Mononuclear cell (primary cell): ENCODE data around the gene MRTFA. TPM values are rescaled to one million over a fixed set of nuclear protein-coding genes. Genes with fewer than 3 reads are reported as not detected.
"Not testable (repeated sequence)": the region's sequence is repeated elsewhere in the genome, so short reads cannot be mapped to it uniquely, and the experiment has no call there.

ENCODE experiments used
- H3K27me3 ChIP-seq: 2 replicates; pipeline ENCODE4 v1.6.0; 2011; ENCODE audit warnings: low read length, control low read depth; ENCODE audit not compliant: insufficient read depth
- H3K4me1 ChIP-seq: 2 replicates; pipeline ENCODE4 v1.5.1; 2011; ENCODE audit warnings: mild to moderate bottlenecking, low read length, control low read depth; ENCODE audit not compliant: insufficient read depth
- H3K4me3 ChIP-seq: 2 replicates; pipeline ENCODE4 v1.5.1; 2011; ENCODE audit warnings: mild to moderate bottlenecking, low read length, moderate library complexity
- H3K9me3 ChIP-seq: 2 replicates; pipeline ENCODE4 v1.5.1; 2011; ENCODE audit warnings: low read depth, mild to moderate bottlenecking, control low read depth, low read length
- total RNA-seq: library from RNA; depleted of rRNA; stranded (reverse); fragments of >200 nt; gene quantifications from one replicate; pipeline ENCODE4 v1.2.3, GENCODE V29; 2012

The MRTFA gene
- 40.6 TPM for total RNA-seq

DNA sequence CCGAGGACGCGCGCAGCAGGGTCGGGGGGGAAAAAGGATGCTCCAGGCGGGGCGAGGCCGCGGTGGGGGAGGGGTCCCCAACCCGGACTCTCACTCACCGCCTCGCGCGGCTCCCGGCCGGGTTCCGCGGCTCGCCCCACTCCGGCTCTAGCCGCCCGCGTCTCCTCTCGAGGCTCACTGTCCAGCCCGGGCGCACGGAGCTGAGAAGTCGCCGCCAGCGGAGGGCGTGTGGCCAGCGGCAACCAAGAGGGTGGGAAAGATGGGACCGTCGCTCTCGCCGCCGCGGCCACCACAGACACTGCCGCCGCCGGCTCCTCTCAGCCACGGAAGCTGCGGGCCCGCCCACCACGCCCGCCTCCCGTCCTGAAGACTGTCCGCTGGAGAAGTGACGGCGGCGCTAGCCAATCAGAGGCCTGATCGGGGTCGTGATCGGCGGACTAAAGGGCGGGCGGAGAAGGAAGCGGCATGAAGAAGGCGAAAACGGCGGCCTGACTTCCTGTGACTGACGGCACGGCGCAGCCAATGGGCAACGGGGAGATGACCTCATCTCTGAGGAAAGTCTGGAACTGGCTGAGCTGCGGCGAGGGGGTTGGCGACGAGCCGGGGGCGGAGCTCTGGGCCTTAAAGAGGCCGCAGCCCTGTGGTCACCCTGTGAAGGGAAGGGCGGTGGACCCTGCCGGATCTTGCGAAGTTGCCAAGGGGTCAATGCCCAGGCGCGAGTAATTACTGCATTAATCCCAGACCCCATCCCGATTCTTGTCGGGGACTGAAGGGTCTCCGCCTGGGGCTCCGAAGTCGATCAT, at the start of gene MRTFA:
TSS of gene MRTFA (minus strand) at position 340 of the 803 bp plus-strand sequence.
- Histone ChIP-seq H3K27me3 (no peaks in the 10 kb centered on the region), H3K4me1 (peaks cover 41% of the 10 kb centered on the region), H3K9me3 (no peaks in the 10 kb centered on the region), H3K4me3 (peak within 1 kb of the TSS; percentile 98)

DNA sequence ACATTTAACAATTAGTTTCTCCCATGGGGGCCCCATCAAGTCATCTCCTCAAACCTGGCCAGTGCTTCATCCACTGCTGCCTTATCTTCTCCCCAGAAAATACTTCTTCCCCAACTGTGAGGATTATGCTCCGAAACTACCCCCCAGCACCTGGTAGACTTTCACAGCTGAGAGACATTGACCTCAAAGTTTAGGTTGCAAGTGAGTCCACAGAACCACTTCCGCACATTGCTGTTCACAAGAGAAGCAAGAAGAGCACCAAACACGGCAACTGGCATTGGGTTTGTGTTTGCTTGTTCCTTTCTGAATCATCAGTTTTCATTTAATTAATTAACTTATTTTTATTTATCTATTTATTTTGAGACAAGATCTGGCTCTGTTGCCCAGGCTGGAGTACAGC, 48.9 kb upstream of the MRTFA start:
- Histone ChIP-seq H3K4me3 (no peak overlapping the region), H3K27me3 (no peaks in the 10 kb centered on the region), H3K9me3 (no peaks in the 10 kb centered on the region), H3K4me1 (no peaks in the 10 kb centered on the region)

DNA sequence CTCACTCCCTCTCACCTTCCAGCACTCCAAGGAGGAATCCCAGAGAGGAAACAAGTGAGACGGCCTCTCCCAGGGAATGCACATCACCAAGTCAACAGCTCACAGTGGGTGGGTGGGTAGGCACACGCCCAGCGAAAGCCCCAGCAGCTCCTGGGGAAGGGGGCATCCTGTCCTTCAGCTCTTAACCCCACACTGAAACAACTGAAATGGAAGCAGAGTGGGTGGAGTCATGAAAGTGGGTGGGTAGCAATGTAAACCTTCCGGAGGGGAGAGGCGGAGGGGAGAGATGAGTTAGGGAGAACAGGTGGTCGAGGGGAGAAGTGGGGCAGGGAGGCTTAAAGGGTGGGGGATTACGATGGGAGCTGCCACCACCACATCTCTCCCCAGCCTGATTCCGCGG, 48.2 kb upstream of the MRTFA start:
- H3K4me1 ChIP-seq: no peaks in the 10 kb centered on the region
- no peaks in the 10 kb centered on the region for H3K9me3 ChIP-seq
- no peak overlapping the region for H3K4me3 ChIP-seq
- peaks cover 6% of the 10 kb centered on the region for H3K27me3 ChIP-seq

DNA sequence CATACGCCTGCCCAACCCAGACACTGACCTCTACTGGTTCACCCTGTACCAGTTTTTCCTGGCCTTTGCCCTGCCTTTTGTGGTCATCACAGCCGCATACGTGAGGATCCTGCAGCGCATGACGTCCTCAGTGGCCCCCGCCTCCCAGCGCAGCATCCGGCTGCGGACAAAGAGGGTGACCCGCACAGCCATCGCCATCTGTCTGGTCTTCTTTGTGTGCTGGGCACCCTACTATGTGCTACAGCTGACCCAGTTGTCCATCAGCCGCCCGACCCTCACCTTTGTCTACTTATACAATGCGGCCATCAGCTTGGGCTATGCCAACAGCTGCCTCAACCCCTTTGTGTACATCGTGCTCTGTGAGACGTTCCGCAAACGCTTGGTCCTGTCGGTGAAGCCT, 44.9 kb upstream of the MRTFA start:
- Histone ChIP-seq H3K9me3 (no peaks in the 10 kb centered on the region), H3K4me1 (no peaks in the 10 kb centered on the region), H3K4me3 (no peak overlapping the region), H3K27me3 (peaks cover 16% of the 10 kb centered on the region)

DNA sequence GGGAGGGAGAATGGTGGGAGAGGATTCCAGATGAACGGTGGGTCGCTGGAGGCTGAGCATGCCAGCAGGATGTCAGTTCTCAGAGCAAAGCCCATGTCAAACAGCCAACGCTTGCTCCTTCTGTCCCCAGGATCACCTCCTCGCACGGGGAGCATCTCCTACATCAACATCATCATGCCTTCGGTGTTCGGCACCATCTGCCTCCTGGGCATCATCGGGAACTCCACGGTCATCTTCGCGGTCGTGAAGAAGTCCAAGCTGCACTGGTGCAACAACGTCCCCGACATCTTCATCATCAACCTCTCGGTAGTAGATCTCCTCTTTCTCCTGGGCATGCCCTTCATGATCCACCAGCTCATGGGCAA, 44.3 kb upstream of the MRTFA start:
- no peaks in the 10 kb centered on the region for H3K9me3 ChIP-seq
- H3K27me3 ChIP-seq: peaks cover 16% of the 10 kb centered on the region
- H3K4me1 ChIP-seq: no peaks in the 10 kb centered on the region
- H3K4me3 ChIP-seq: no peak overlapping the region

DNA sequence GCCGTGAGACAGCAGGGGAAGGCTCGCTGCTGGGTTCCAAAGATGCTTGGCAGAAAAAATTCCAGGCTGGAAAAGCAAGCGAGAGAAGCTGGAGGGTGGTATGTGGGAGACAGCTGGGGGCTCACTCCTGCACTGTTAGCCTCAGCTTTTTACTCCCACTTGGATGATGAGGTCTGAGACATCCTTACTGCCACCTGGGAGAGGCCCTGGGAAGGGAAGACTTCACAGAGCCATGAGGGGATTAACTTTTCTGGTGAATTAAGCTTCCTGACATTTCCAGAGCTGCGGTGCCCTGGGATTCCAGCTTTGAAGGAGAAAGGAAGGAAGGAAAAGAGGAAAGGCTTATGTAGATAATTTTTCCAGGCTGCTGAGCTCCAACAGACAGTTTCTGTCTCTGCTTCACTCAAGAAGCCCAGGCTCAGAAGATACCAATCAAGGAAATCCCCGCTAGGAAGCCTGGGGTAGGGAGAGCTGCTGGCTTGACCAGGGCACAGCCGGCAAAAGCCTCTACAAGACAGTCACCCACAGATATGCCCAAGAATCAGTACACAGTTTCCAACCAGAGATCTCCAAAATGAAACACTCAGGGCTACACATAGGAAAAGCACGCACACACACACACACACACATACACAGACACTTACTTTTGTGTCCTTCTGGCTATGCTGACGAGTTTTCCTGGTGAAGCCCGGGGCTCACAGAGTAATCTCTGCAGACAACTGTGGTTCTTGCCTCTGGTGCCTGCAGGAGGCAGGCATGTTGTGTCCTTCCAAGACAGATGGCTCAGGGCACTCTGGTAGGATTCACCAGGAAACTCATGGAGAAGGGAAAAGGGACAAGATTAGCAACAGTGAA, 43.7 kb upstream of the MRTFA start:
- Histone ChIP-seq H3K4me3 (no peak overlapping the region), H3K4me1 (no peaks in the 10 kb centered on the region), H3K27me3 (peaks cover 16% of the 10 kb centered on the region), H3K9me3 (no peaks in the 10 kb centered on the region)

DNA sequence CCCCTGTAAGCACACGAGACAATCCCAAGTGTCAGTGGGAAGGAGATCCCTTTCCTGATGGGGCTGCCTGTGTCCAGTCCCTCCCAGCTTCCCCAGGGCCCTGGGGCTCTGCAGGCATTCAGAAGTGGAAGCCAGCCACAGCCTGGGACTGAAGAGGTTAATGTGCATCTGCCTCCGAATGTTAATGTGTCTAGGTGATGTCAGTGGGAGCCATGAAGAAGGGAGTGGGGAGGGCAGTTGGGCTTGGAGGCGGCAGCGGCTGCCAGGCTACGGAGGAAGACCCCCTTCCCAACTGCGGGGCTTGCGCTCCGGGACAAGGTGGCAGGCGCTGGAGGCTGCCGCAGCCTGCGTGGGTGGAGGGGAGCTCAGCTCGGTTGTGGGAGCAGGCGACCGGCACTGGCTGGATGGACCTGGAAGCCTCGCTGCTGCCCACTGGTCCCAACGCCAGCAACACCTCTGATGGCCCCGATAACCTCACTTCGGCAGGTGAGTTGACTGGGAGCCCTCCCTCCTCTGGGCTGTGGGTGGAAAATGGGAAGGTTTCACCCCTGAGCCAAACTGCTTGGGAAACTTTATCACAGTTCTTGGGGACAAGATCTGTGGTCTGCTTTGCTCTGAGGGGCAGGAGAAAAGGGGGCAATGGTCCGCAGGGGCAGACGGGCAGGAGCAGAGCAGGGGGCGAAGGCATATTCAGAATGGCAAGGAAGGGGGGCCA, 42.9 kb upstream of the MRTFA start, which contains the start of gene MCHR1:
TSS of gene MCHR1 (plus strand) at position 236 of the 715 bp plus-strand sequence. CDS start at position 405, 169 bp downstream.
- H3K27me3 ChIP-seq: peaks cover 16% of the 10 kb centered on the region
- H3K4me1 ChIP-seq: no peaks in the 10 kb centered on the region
- no peak within 1 kb of the TSS for H3K4me3 ChIP-seq
- no peaks in the 10 kb centered on the region for H3K9me3 ChIP-seq

DNA sequence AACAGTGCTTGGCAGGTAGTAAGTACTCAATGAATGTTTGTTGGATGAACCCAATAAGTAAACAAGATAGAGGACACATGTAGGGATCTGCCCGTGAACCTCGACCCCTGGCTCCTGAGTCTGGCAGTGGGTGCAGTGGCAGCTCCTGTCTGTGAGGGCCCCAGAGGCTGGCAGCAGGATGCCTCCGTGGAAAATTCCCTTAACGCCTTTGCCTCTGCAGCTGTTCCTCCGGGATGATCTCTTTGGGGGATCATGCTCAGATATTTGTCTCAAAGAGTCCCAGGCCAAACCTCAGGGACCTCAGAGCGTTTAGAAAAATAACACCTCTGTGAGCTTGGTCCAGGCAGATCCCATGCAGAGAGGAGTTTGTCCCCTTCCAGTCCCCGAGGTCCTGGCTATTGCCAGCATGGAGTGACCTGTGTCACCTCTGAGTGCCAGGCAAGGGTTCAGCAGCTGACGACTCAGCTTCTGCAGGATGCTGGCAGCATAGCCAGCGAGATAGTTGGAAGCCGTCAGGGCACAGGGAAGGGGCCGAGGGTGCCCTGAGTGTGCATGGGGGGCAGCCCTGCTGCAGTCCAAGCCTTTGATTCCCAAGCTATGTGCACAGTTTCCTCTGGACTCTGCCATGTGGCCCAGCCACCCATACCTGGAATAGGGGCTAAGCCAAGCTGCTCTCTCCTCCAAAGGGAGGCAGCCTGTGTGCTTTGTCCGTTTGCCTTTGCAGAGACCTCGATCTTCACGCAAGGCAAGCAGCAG, 42.2 kb upstream of the MRTFA start:
- Histone ChIP-seq H3K9me3 (no peaks in the 10 kb centered on the region), H3K4me3 (no peak overlapping the region), H3K27me3 (peaks cover 16% of the 10 kb centered on the region), H3K4me1 (no peaks in the 10 kb centered on the region)

DNA sequence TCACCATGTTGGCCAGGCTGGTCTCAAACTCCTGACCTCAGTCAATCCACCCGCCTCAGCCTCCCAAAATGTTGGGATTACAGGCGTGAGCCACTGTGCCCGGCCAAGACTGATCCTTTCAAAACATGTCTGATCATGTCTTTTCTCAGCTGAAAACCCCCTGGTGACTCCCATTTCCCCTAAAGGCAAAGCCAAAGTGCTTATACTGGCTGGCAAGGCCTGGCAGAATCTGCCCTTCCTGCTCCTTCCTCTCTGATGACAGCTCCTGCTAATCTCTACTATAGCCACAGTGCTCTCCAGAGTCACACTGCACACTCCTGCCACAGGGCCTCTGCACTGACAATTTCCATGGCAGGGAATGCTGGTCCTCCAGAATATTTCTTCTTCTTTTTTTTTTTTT, 40.1 kb upstream of the MRTFA start:
- H3K27me3 ChIP-seq: peaks cover 16% of the 10 kb centered on the region
- H3K4me3 ChIP-seq: no peak overlapping the region
- H3K9me3 ChIP-seq: no peaks in the 10 kb centered on the region
- H3K4me1 ChIP-seq: no peaks in the 10 kb centered on the region

DNA sequence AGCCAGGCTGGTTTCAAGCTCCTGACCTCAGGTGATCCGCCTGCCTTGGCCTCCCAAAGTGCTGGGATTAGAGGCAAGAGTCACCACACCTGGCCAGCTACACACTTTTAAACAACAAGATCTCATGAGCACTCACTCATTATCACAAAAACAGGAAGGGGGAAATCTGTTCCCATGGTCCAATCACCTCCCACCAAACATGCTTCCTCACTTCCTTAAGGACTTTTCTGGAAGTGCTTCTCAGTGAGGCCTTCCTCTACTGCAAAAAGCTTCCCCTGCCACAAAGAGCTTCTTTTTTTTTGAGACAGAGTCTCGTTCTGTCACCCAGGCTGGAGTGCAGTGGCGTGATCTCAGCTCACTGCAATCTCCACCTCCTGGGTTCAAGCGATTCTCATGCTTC, 39.6 kb upstream of the MRTFA start:
- not testable (repeated sequence) for H3K4me3 ChIP-seq, H3K4me1 ChIP-seq, H3K9me3 ChIP-seq
- H3K27me3 ChIP-seq: peaks cover 16% of the 10 kb centered on the region

DNA sequence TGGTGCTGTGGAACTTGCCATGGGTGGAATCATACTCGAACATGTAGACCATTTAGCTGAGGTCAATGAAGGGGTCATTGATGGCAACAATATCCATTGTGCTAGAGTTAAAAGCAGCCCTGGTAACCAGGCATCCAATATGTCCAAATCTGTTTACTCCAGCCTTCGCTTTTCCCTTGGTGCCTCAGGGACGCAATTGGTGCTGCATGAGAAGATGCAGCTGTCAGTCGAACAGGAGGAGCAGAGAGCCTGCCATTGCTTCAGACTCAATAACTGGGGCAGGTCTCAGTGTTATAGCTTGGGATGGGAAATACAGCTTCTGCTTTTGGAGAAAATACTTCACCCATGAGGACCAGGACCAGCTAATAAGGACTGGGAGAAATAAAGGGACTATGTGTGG, 37.8 kb upstream of the MRTFA start:
- Histone ChIP-seq H3K9me3 (no peaks in the 10 kb centered on the region), H3K4me3 (no peak overlapping the region), H3K4me1 (no peaks in the 10 kb centered on the region), H3K27me3 (peaks cover 6% of the 10 kb centered on the region)

DNA sequence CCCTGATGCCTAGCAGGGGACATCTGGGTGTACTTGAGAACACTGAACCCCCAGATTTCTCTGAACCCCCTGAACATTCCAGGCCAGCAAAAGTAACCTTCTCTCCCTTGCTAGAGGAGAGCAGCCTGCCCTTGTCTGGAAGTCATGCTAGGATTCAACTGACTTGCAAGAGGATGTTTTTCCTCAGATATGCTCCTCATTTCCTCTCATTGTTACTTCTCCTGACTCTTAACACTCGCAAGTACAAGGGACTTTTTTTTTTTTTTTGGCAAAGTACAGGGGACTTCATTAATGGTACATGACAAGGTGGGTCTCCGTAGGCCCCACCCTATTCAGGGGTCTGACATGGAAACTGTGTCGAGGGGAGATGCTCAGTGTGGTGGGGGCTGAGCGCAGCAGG, 36.5 kb upstream of the MRTFA start:
- Histone ChIP-seq H3K27me3 (no peaks in the 10 kb centered on the region), H3K4me3 (no peak overlapping the region), H3K4me1 (no peaks in the 10 kb centered on the region), H3K9me3 (no peaks in the 10 kb centered on the region)

DNA sequence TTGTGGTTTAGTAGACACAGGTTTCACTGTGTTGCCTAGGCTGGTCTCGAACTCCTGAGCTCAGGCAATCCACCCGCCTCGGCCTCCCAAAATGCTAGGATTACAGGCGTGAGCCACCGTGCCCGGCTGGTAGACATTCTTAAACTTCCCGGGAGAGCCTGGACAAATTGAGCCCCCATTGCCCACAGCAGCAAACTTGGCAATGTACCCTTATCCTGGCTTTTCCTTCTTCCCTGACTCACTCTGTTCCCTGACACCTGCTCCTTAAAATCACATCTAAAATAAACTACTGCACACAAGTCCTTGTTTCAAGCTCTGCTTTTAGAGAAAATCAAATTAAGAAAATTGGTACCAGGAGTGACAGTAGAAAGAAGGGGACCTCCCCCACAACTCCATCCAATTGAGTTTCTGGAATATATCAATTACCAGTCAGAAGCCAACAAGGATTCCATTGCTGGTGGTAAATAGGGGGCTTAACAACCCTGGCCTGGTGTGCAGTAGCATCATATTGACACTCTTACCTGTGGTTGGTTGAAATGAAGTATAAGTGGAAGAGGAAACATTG, 35.4 kb upstream of the MRTFA start:
- Histone ChIP-seq H3K27me3 (no peaks in the 10 kb centered on the region), H3K4me3 (no peak overlapping the region)

DNA sequence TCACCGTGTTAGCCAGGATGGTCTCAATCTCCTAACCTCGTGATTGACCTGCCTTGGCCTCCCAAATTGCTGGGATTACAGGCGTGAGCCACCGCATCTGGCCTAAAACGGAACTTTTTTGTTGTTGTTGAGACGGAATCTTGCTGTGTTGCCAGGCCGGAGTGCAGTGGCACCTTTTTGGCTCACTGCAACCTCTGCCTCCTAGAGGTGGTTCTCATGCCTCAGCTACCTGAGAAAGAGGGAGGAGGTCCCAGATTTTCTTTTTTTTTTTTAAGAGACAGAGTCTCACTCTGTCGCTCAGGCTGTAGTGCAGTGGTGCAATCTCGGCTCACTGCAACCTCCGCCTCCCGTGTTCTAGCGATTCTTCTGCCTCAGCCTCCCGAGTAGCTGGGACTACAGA, 34.9 kb upstream of the MRTFA start:
- no peaks in the 10 kb centered on the region for H3K4me1 ChIP-seq
- no peaks in the 10 kb centered on the region for H3K9me3 ChIP-seq
- no peaks in the 10 kb centered on the region for H3K27me3 ChIP-seq
- H3K4me3 ChIP-seq: no peak overlapping the region

More for the DNA sequence above, 35.4 kb upstream of the MRTFA start:
- Histone ChIP-seq H3K4me1 (no peaks in the 10 kb centered on the region), H3K9me3 (no peaks in the 10 kb centered on the region)
